ENCODE results near the gene PKIB.

The PKIB gene

DNA sequence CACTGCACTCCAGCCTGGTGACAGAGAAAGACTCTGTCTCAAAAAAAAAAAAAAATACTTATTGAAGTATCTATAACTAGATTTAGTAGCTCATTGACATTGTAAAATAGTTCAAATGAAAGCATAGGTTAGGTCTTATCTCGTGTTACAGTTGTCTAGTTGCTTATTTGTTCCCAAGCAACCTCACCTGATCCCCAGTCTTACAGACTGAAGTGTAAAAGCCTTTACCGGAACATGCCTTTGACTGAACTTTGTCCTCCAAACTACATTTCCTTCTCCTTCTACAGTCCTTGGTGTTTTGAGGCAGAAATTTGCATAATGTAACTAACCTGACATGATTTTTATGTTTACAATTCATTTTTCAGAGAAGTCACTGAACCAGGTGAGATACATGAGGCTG lies 61.0 kb downstream of the PKIB start:
- TF ChIP-seq, protein P1, sequence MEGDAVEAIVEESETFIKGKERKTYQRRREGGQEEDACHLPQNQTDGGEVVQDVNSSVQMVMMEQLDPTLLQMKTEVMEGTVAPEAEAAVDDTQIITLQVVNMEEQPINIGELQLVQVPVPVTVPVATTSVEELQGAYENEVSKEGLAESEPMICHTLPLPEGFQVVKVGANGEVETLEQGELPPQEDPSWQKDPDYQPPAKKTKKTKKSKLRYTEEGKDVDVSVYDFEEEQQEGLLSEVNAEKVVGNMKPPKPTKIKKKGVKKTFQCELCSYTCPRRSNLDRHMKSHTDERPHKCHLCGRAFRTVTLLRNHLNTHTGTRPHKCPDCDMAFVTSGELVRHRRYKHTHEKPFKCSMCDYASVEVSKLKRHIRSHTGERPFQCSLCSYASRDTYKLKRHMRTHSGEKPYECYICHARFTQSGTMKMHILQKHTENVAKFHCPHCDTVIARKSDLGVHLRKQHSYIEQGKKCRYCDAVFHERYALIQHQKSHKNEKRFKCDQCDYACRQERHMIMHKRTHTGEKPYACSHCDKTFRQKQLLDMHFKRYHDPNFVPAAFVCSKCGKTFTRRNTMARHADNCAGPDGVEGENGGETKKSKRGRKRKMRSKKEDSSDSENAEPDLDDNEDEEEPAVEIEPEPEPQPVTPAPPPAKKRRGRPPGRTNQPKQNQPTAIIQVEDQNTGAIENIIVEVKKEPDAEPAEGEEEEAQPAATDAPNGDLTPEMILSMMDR (IDR thresholded peaks at IDR 0.05; ENCODE audit: low read length, missing control alignments) = no peak
- no peak overlapping the region for H3K4me3 ChIP-seq (replicated peaks; ENCODE audit: low read depth, low read length)
- DNase-seq (ENCODE audit: low read depth) = no peak

DNA sequence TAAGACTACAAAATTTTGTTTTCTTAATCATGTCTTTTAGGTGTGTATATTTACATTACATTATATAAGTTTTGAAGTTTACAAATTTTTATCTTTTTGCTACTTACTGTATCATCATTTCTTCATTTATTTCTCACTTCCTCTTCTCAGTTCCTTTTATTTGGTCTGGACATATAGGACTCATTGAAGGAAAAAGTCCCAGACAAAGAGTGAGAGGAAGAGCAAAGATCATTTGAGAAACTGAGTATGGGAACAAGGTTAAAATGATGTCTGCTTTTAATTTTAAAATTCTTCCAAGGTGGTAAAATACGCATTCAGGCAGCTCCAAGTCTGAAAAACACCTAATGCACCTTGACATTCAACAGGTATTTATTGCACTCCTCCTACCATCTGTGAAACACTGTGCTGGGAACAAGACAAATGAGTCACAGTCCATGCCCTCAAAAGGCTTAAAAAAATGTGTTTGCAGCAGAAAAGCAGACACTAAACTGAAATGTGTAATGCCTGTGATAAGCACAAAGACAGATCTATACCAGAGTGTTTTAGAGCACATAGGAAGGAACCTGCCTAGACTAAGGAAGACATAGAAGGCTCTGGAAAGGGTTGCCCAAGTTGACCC lies 63.2 kb downstream of the PKIB start:
- DNase-seq (ENCODE audit: low read depth) = no peak
- TF ChIP-seq, protein P1 (IDR thresholded peaks at IDR 0.05; ENCODE audit: low read length, missing control alignments) = no peak
- no peak overlapping the region for H3K4me3 ChIP-seq (replicated peaks; ENCODE audit: low read depth, low read length)

DNA sequence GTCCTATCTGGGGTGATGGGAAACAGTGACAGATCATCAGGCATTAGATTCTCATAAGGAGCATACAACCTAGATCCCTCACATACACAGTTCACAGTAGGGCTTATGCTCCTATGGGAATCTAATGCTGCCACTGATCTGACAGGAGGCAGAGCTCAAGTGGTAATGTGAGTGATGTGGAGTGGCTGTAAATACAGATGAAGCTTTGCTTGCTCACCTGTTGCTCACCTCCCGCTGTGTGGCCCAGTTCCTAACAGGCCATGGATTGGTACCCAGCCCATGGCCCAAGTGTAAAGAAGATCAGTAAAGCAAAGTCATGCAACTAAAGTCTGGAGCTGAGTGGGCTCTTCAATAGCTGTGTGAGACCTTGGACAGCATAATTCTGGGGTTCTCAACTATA lies 65.9 kb downstream of the PKIB start:
- TF ChIP-seq, protein P1 (IDR thresholded peaks at IDR 0.05; ENCODE audit: low read length, missing control alignments) = no peak
- no peak overlapping the region for H3K4me3 ChIP-seq (replicated peaks; ENCODE audit: low read depth, low read length)
- no peak for DNase-seq (ENCODE audit: low read depth)

DNA sequence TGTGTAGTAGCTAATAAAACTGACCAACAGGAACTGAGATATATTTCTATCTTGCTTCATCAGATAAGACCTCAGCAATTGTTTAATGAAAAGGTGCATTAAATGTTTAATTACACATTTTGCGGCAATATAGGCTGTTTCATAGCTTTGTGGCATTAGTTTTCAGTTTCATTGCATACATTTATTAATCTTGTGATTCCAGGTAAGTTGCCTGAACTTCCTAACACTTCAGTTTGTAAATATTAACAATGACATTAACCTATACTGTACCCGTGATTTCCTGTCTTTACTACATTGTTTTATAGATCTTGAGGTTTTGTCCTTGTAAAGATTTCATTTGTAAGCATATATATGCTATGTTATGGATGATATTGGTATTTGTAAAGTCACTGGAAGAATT lies 66.5 kb downstream of the PKIB start:
- TF ChIP-seq, protein P1 (IDR thresholded peaks at IDR 0.05; ENCODE audit: low read length, missing control alignments) = no peak
- no peak for DNase-seq (ENCODE audit: low read depth)
- H3K4me3 ChIP-seq (replicated peaks; ENCODE audit: low read depth, low read length) = no peak overlapping the region

DNA sequence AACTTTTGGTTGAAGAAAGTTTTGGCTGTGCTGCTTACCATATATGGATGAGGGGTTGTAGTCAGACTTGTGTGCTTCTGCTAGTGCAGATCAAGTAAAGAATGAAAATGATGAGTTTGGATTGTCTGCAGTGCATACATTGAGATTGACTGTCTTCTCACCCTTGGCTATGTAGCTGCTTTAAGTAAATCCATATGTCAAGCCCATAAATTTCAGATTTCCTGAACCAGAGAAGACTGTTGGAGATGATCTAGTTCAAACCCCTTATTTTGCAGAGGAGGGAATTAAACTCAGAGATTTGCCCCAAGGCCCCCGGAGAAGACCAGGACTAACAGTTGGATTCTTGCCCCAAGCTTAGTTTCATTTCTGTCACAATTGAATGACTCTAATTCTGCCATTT lies 67.2 kb downstream of the PKIB start:
- H3K4me3 ChIP-seq (replicated peaks; ENCODE audit: low read depth, low read length) = no peak overlapping the region
- no peak for DNase-seq (ENCODE audit: low read depth)
- TF ChIP-seq, protein P1 (IDR thresholded peaks at IDR 0.05; ENCODE audit: low read length, missing control alignments) = no peak

DNA sequence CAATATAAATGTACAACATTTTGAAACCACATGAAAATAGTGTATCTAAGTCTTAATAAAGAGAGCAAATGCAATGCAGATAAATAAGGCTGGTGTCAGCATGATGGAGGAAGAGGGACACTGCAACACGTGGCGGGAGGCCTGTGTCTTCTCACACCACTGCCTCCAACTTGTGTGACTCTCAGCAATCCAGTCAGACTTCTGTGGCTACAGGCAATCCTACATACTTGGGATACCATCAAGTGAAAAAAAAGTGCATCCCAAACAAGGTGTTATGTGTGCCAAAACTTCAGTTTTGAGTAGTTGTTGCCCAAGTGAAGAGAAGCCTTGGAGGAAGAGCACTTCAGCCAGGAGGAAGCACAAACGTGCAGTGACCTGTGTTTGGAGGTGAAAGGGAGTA lies 68.6 kb downstream of the PKIB start:
- H3K4me3 ChIP-seq (replicated peaks; ENCODE audit: low read depth, low read length) = no peak overlapping the region
- TF ChIP-seq, protein P1 (IDR thresholded peaks at IDR 0.05; ENCODE audit: low read length, missing control alignments) = no peak
- DNase-seq (ENCODE audit: low read depth) = no peak

DNA sequence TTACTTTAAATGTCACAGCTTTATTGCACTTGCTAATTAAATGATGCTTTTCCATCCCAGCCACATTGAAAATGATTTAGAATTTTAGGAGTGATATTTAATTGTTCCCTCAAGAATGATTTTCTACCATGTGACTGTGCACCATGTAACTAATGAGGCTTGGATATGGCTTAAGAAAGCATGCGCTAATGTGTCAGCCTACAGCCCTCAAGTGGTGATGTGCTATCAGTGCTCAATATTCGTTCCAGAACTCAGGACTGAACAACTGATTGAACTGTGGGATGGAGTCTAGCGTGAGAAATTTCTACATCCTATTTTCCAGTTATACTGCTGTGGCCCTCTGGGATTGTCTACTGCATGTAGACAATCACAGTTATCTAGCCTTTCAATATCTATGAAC lies 71.5 kb downstream of the PKIB start:
- H3K4me3 ChIP-seq (replicated peaks; ENCODE audit: low read depth, low read length) = no peak overlapping the region
- DNase-seq (ENCODE audit: low read depth) = no peak
- TF ChIP-seq, protein P1 (IDR thresholded peaks at IDR 0.05; ENCODE audit: low read length, missing control alignments) = no peak
